Measurements from ENCODE around the gene UPF1. TPM values are rescaled to one million over a fixed set of nuclear protein-coding genes. Genes with fewer than 3 reads are reported as not detected.

Gene UPF1
- total and polyA plus RNA-seq, 2 of the 13 experiments (the other 11 are each of a cell fraction or from before 2014, with no cell fraction given) = 16.9 to 41.8 TPM

DNA sequence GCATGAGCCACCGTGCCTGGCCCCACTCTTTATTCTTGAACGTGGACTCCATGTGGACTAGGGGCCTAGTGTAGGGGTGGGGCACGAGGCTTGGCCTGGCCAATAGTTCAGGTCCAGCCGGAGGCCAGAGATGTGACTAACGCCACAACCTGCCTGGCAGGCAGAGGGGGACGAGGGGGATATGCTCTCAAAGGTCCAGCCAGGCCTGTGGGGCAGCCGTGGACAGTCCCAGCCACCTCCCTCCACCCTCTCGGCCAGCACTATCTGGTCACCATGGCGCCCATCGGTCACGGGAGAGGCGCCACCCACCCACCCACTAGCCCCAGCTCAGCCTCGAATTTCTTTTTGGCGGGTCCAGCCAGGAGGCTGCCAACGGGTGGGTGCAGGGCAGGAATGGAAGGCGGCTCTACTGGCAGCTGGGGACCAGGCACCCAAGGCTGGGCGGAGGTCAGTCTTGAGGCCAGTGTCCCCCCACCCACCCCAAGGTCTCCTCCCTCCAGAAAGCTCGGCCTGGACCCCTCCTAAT is 66.4 kb downstream of the UPF1 start (continued):
- TF ChIP-seq GTF3A (CRISPR knock-in tag; conservative IDR thresholded peaks at IDR 0.05) (no peak), ISL2 (CRISPR knock-in tag; IDR thresholded peaks at IDR 0.05) (no peak), CHD2 (IDR thresholded peaks at IDR 0.05; ENCODE audit: low read depth, low read length) (no peak), ZMYM3 (CRISPR knock-in tag; IDR thresholded peaks at IDR 0.05) (peak; percentile 9; the same call in 1 of the 2 replicates), TRIM24 (CRISPR knock-in tag; IDR thresholded peaks at IDR 0.05) (no peak), RARA (CRISPR knock-in tag; IDR thresholded peaks at IDR 0.05) (peak; percentile 39), ZNF746 (CRISPR knock-in tag; IDR thresholded peaks at IDR 0.05) (no peak), ZNF775 (CRISPR knock-in tag; IDR thresholded peaks at IDR 0.05; ENCODE audit: borderline replicate concordance) (no peak), NFIC (IDR thresholded peaks at IDR 0.05; ENCODE audit: low read length) (no peak), ZNF781 (CRISPR knock-in tag; IDR thresholded peaks at IDR 0.05; ENCODE audit: borderline replicate concordance, not compliant biosample characterization) (no peak), RNF2 (conservative IDR thresholded peaks at IDR 0.05; ENCODE audit: low read depth) (0 out of 2 replicates have a peak, but pooled peaks have one; percentile 34), CHCHD3 (CRISPR knock-in tag; IDR thresholded peaks at IDR 0.05) (no peak), SP140L (CRISPR knock-in tag; IDR thresholded peaks at IDR 0.05; ENCODE audit: borderline replicate concordance) (no peak)
- TF ChIP-seq, protein P1, sequence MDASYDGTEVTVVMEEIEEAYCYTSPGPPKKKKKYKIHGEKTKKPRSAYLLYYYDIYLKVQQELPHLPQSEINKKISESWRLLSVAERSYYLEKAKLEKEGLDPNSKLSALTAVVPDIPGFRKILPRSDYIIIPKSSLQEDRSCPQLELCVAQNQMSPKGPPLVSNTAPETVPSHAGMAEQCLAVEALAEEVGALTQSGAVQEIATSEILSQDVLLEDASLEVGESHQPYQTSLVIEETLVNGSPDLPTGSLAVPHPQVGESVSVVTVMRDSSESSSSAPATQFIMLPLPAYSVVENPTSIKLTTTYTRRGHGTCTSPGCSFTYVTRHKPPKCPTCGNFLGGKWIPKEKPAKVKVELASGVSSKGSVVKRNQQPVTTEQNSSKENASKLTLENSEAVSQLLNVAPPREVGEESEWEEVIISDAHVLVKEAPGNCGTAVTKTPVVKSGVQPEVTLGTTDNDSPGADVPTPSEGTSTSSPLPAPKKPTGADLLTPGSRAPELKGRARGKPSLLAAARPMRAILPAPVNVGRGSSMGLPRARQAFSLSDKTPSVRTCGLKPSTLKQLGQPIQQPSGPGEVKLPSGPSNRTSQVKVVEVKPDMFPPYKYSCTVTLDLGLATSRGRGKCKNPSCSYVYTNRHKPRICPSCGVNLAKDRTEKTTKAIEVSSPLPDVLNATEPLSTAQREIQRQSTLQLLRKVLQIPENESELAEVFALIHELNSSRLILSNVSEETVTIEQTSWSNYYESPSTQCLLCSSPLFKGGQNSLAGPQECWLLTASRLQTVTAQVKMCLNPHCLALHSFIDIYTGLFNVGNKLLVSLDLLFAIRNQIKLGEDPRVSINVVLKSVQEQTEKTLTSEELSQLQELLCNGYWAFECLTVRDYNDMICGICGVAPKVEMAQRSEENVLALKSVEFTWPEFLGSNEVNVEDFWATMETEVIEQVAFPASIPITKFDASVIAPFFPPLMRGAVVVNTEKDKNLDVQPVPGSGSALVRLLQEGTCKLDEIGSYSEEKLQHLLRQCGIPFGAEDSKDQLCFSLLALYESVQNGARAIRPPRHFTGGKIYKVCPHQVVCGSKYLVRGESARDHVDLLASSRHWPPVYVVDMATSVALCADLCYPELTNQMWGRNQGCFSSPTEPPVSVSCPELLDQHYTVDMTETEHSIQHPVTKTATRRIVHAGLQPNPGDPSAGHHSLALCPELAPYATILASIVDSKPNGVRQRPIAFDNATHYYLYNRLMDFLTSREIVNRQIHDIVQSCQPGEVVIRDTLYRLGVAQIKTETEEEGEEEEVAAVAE (CRISPR knock-in tag; IDR thresholded peaks at IDR 0.05; ENCODE audit: borderline replicate concordance) = no peak
- TF ChIP-seq, protein P2, sequence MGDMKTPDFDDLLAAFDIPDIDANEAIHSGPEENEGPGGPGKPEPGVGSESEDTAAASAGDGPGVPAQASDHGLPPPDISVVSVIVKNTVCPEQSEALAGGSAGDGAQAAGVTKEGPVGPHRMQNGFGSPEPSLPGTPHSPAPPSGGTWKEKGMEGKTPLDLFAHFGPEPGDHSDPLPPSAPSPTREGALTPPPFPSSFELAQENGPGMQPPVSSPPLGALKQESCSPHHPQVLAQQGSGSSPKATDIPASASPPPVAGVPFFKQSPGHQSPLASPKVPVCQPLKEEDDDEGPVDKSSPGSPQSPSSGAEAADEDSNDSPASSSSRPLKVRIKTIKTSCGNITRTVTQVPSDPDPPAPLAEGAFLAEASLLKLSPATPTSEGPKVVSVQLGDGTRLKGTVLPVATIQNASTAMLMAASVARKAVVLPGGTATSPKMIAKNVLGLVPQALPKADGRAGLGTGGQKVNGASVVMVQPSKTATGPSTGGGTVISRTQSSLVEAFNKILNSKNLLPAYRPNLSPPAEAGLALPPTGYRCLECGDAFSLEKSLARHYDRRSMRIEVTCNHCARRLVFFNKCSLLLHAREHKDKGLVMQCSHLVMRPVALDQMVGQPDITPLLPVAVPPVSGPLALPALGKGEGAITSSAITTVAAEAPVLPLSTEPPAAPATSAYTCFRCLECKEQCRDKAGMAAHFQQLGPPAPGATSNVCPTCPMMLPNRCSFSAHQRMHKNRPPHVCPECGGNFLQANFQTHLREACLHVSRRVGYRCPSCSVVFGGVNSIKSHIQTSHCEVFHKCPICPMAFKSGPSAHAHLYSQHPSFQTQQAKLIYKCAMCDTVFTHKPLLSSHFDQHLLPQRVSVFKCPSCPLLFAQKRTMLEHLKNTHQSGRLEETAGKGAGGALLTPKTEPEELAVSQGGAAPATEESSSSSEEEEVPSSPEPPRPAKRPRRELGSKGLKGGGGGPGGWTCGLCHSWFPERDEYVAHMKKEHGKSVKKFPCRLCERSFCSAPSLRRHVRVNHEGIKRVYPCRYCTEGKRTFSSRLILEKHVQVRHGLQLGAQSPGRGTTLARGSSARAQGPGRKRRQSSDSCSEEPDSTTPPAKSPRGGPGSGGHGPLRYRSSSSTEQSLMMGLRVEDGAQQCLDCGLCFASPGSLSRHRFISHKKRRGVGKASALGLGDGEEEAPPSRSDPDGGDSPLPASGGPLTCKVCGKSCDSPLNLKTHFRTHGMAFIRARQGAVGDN (CRISPR knock-in tag; IDR thresholded peaks at IDR 0.05) = peak; percentile 80

Measured in HepG2 (cell line).